NB4 (cell line): ENCODE measurements around the gene PLLP.

Experiments used
- CTCF ChIP-seq: IDR thresholded peaks from one replicate; pipeline ENCODE4 v1.5.1; 2012; ENCODE audit warnings: low read depth, low read length
- POLR2A ChIP-seq: IDR thresholded peaks from 2 replicates; pipeline ENCODE4 v1.6.1; 2011; ENCODE audit warnings: mild to moderate bottlenecking; ENCODE audit not compliant: insufficient read length; ENCODE audit errors: extremely low read depth

- TF ChIP-seq POLR2A: no peak
- TF ChIP-seq CTCF: no peak
Observed at GRCh38 chr16:57289391-57290257, 5.2 kb upstream of the PLLP start.
